H1 (cell line): ENCODE measurements around the gene TEX29. TPM values are rescaled to one million over a fixed set of nuclear protein-coding genes. Genes with fewer than 3 reads are reported as not detected.

Experiments
- CTCF ChIA-PET: fragments of 300-600 bp; sonication (Branson Sonifier 250); formaldehyde crosslinking; loops from one replicate; lab custom pipeline; 2021; ENCODE audit not compliant: partially characterized antibody; lab: Charles Lee
- POLR2A ChIA-PET: fragments of 300-600 bp; sonication (Branson Sonifier 250); formaldehyde crosslinking; loops from one replicate; lab custom pipeline; 2021; ENCODE audit warnings: inconsistent platforms; ENCODE audit not compliant: partially characterized antibody; lab: Charles Lee
- DNase-seq, 2 experiments: peaks; one replicate each; pipeline versions ENCODE4 v3.0.0 to v3.0.0-alpha.2; 2010 to 2022; ENCODE audit warnings: low spot score in 2 of 2, low read depth in 1 of 2, mixed read lengths in 1 of 2
- FAIRE-seq: peaks from 2 replicates; lab custom pipeline; 2011; peaks lifted over from hg19 to GRCh38; lab: Jason Lieb, UNC
- H2AFZ ChIP-seq: 2 replicates; pipeline ENCODE4 v1.8.1; 2012; ENCODE audit warnings: low read length, inconsistent platforms
- H2AK5ac ChIP-seq: 2 replicates; pipeline ENCODE4 v1.6.1; 2013; ENCODE audit warnings: low read depth, low read length
- H2BK120ac ChIP-seq: replicated peaks from 2 replicates; pipeline ENCODE3; 2013; ENCODE audit warnings: low read depth, low read length, inconsistent platforms
- H2BK12ac ChIP-seq: 2 replicates; pipeline ENCODE4 v1.6.1; 2013; ENCODE audit warnings: low read depth, low read length
- H2BK15ac ChIP-seq: 2 replicates; pipeline ENCODE4 v1.6.1; 2013; ENCODE audit warnings: low read length
- H2BK20ac ChIP-seq: 2 replicates; pipeline ENCODE4 v1.6.1; 2013; ENCODE audit warnings: low read length
- H2BK5ac ChIP-seq: 2 replicates; pipeline ENCODE4 v1.6.1; 2013; ENCODE audit warnings: low read depth, low read length
- H3K14ac ChIP-seq: 2 replicates; pipeline ENCODE4 v1.6.1; 2013; ENCODE audit warnings: inconsistent platforms; ENCODE audit not compliant: insufficient read length
- H3K18ac ChIP-seq: 2 replicates; pipeline ENCODE4 v1.6.1; 2013; ENCODE audit warnings: low read length; ENCODE audit errors: extremely low read depth
- H3K23ac ChIP-seq: 2 replicates; pipeline ENCODE4 v1.6.1; 2013; ENCODE audit warnings: inconsistent platforms; ENCODE audit not compliant: insufficient read length
- H3K23me2 ChIP-seq: 2 replicates; pipeline ENCODE4 v1.6.1; 2013; ENCODE audit warnings: low read depth, low read length
- H3K27ac ChIP-seq: 2 replicates; pipeline ENCODE4 v1.6.1; 2011; ENCODE audit warnings: low read depth, low read length, inconsistent platforms
- H3K27me3 ChIP-seq, 4 experiments: replicated peaks in 1 of 4; 1 replicate in 1 of 4; 2 replicates in 3 of 4; pipeline versions ENCODE4 v1.6.1 to v1.8.1; 2011 to 2013; ENCODE audit warnings: low read length in 3 of 4, mild to moderate bottlenecking in 3 of 4, inconsistent platforms in 2 of 4, mixed read lengths in 2 of 4, moderate library complexity in 1 of 4; ENCODE audit not compliant: control insufficient read depth in 3 of 4, insufficient read depth in 3 of 4; ENCODE audit errors: extremely low read depth in 1 of 4
- H3K36me3 ChIP-seq, 4 experiments: 2 replicates each; pipeline versions ENCODE4 v1.6.1 to v1.8.1; 2011 to 2013; ENCODE audit warnings: mild to moderate bottlenecking in 4 of 4, low read length in 3 of 4, moderate library complexity in 2 of 4, control low read depth in 1 of 4, inconsistent platforms in 1 of 4; ENCODE audit not compliant: insufficient read depth in 4 of 4, control insufficient read depth in 2 of 4
- H3K4ac ChIP-seq: replicated peaks from 2 replicates; pipeline ENCODE3; 2013; ENCODE audit warnings: low read length, low read depth, mixed read lengths, inconsistent platforms; ENCODE audit not compliant: insufficient read length
- H3K4me1 ChIP-seq, 4 experiments: replicated peaks in 1 of 4; 1 replicate in 1 of 4; 2 replicates in 3 of 4; pipeline versions ENCODE4 v1.6.1 to v1.8.1; 2011 to 2013; ENCODE audit warnings: low read length in 3 of 4, inconsistent platforms in 2 of 4, mixed read lengths in 1 of 4; ENCODE audit not compliant: insufficient read depth in 4 of 4, control insufficient read depth in 3 of 4
- H3K4me2 ChIP-seq, 2 experiments: 2 replicates each; pipeline versions ENCODE4 v1.6.1 to v1.8.1; 2011 to 2013; ENCODE audit warnings: low read depth in 2 of 2, low read length in 2 of 2, control low read depth in 1 of 2, inconsistent platforms in 1 of 2, mild to moderate bottlenecking in 1 of 2; ENCODE audit not compliant: insufficient read depth in 1 of 2
- H3K4me3 ChIP-seq, 4 experiments: fragments of 200-600, 300-600 bp in 1 of 4; sonication (generic), shearing (Covaris generic), sonication (Bioruptor Twin) in 1 of 4; 2 replicates each; pipeline versions ENCODE4 v1.5.1 to v1.8.1; 2011 to 2016; ENCODE audit warnings: low read length in 4 of 4, low read depth in 3 of 4, control low read depth in 2 of 4, inconsistent platforms in 2 of 4, mild to moderate bottlenecking in 2 of 4, mixed read lengths in 1 of 4, moderate library complexity in 1 of 4; ENCODE audit not compliant: insufficient read depth in 2 of 4; ENCODE audit errors: extremely low read depth in 1 of 4
- H3K56ac ChIP-seq: replicated peaks from 2 replicates; pipeline ENCODE3; 2013; ENCODE audit warnings: low read depth, mild to moderate bottlenecking, mixed read lengths, low read length, inconsistent platforms; ENCODE audit not compliant: insufficient read length
- H3K79me1 ChIP-seq: 2 replicates; pipeline ENCODE4 v1.6.1; 2013; ENCODE audit warnings: low read depth, low read length, control low read depth
- H3K79me2 ChIP-seq, 2 experiments: 2 replicates each; pipeline versions ENCODE4 v1.6.1 to v1.8.1; 2012 to 2013; ENCODE audit warnings: low read length in 2 of 2, mild to moderate bottlenecking in 2 of 2, inconsistent platforms in 1 of 2; ENCODE audit not compliant: insufficient read depth in 2 of 2, control insufficient read depth in 1 of 2
- H3K9ac ChIP-seq, 4 experiments: replicated peaks in 1 of 4; 1 replicate in 1 of 4; 2 replicates in 3 of 4; pipeline versions ENCODE4 v1.6.1 to v1.8.1; 2011 to 2013; ENCODE audit warnings: low read depth in 3 of 4, low read length in 3 of 4, control low read depth in 2 of 4, mild to moderate bottlenecking in 2 of 4, moderate library complexity in 2 of 4, inconsistent platforms in 1 of 4; ENCODE audit errors: extremely low read depth in 1 of 4
- H3K9me3 ChIP-seq, 2 experiments: 2 replicates each; pipeline versions ENCODE4 v1.6.1 to v1.8.1; 2012 to 2013; ENCODE audit warnings: mild to moderate bottlenecking in 2 of 2, moderate library complexity in 2 of 2, control low read depth in 1 of 2, inconsistent platforms in 1 of 2, low read depth in 1 of 2, low read length in 1 of 2, mixed read lengths in 1 of 2; ENCODE audit not compliant: insufficient read depth in 2 of 2
- H4K20me1 ChIP-seq, 2 experiments: replicated peaks in 1 of 2; 2 replicates each; pipeline versions ENCODE3 to v1.8.1; 2011 to 2013; ENCODE audit warnings: inconsistent platforms in 2 of 2, low read length in 2 of 2, mild to moderate bottlenecking in 1 of 2; ENCODE audit not compliant: insufficient read depth in 2 of 2, control insufficient read depth in 1 of 2
- H4K5ac ChIP-seq: 2 replicates; pipeline ENCODE4 v1.6.1; 2013; ENCODE audit warnings: low read length, low read depth, mixed read lengths, inconsistent platforms; ENCODE audit not compliant: insufficient read length
- H4K8ac ChIP-seq: 2 replicates; pipeline ENCODE4 v1.8.0; 2013; ENCODE audit warnings: mild to moderate bottlenecking, moderate library complexity, low read length, inconsistent platforms; ENCODE audit not compliant: insufficient read depth; ENCODE audit errors: extremely low read depth
- H4K91ac ChIP-seq: replicated peaks from 2 replicates; pipeline ENCODE3; 2013; ENCODE audit warnings: low read length, mixed read lengths, inconsistent platforms; ENCODE audit not compliant: insufficient read length
- BACH1 ChIP-seq: IDR thresholded peaks from 2 replicates; pipeline ENCODE4 v1.6.1; 2012; ENCODE audit warnings: low read length, improper control_type of control experiment
- CHD2 ChIP-seq: IDR thresholded peaks from 2 replicates; pipeline ENCODE4 v1.6.1; 2012; ENCODE audit warnings: low read length, improper control_type of control experiment
- HDAC2 ChIP-seq, 2 experiments: fragments of 300-600 bp in 1 of 2; sonication (generic) in 1 of 2; IDR thresholded peaks; 2 replicates each; pipeline ENCODE4 v1.6.1; 2011 to 2012; ENCODE audit warnings: low read depth in 2 of 2, low read length in 2 of 2, mild to moderate bottlenecking in 2 of 2, moderate library complexity in 2 of 2, borderline replicate concordance in 1 of 2, inconsistent platforms in 1 of 2
- KDM1A ChIP-seq: fragments of 200-600, 300-600 bp; sonication (generic); IDR thresholded peaks from 2 replicates; pipeline ENCODE4 v1.7.1; 2016; ENCODE audit warnings: mild to moderate bottlenecking, low read length, borderline replicate concordance
- KDM4A ChIP-seq: IDR thresholded peaks from one replicate; pipeline ENCODE4 v1.7.1; 2012; ENCODE audit warnings: low read depth, mild to moderate bottlenecking, moderate library complexity, low read length, inconsistent platforms; ENCODE audit not compliant: severe bottlenecking
- MAFK ChIP-seq: IDR thresholded peaks from 2 replicates; pipeline ENCODE4 v1.6.1; 2012; ENCODE audit warnings: low read depth, mild to moderate bottlenecking, improper control_type of control experiment, low read length
- POU5F1 ChIP-seq: IDR thresholded peaks from 2 replicates; pipeline ENCODE4 v1.6.1; 2011; ENCODE audit warnings: low read depth, mild to moderate bottlenecking, low read length, moderate library complexity
- SIRT6 ChIP-seq: IDR thresholded peaks from one replicate; pipeline ENCODE4 v1.7.1; 2012; ENCODE audit warnings: low read length, inconsistent platforms
- TAF1 ChIP-seq: IDR thresholded peaks from 2 replicates; pipeline ENCODE4 v1.6.1; 2011; ENCODE audit warnings: mild to moderate bottlenecking, low read depth, low read length
- TAF7 ChIP-seq: optimal IDR thresholded peaks from 2 replicates; pipeline ENCODE3; 2011; ENCODE audit warnings: low read depth, mild to moderate bottlenecking, inconsistent platforms, low read length, moderate library complexity, borderline replicate concordance
- TCF12 ChIP-seq: IDR thresholded peaks from 2 replicates; pipeline ENCODE4 v1.6.1; 2011; ENCODE audit warnings: low read depth, mild to moderate bottlenecking, low read length
- WGBS, 2 experiments: shearing (Covaris generic) in 1 of 2; methylation state at CpG; one replicate each; pipeline versions ENCODE4 v1.1.6 to v1.1.7; 2013 to 2015; ENCODE audit warnings: low lambda C conversion rate in 2 of 2, mixed read lengths in 2 of 2, inconsistent platforms in 1 of 2, low coverage in 1 of 2, missing lambda C conversion rate in 1 of 2; ENCODE audit not compliant: insufficient replicate concordance in 2 of 2, insufficient coverage in 1 of 2, insufficient read length in 1 of 2; ENCODE audit errors: extremely low coverage in 1 of 2, missing lambda C conversion rate in 1 of 2; 5-methylcytosine and 5-hydroxymethylcytosine counted together
- polyA plus RNA-seq, 7 experiments: library from polyadenylated mRNA; depleted of rRNA in 3 of 7; stranded (reverse) in 5 of 7; unstranded in 2 of 7; fragments of >200 nt in 5 of 7; fragments of 200-250 nt in 2 of 7; gene quantifications; 1 replicate in 5 of 7; 2 replicates in 1 of 7; 4 replicates in 1 of 7; pipeline versions ENCODE4 v1.2.1 to v1.2.3, GENCODE V29; 2011 to 2013; ENCODE audit warnings: missing spikeins in 2 of 7, mixed read lengths in 2 of 7
- total RNA-seq: library from RNA; stranded (reverse); fragmentation: NEBNext Ultra II Directional; extraction: Animal tissue kit (Norgen Biotek cat#: 25700); gene quantifications from 2 replicates; pipeline ENCODE4 v1.2.1, GENCODE V29; 2021

The TEX29 gene
- total and polyA plus RNA-seq, 2 of the 8 experiments (the other 6 are each of a cell fraction or from before 2014, with no cell fraction given), result 0.08 TPM; not detected in 1

GRCh38 chr13:111371720-111372119 is 51.3 kb downstream of the TEX29 start:
- no peak overlapping the region for H3K14ac ChIP-seq
- H2BK20ac ChIP-seq, result no peak overlapping the region
- H4K8ac ChIP-seq, result no peak overlapping the region
- no peak for FAIRE-seq
- no peak overlapping the region for H3K56ac ChIP-seq
- no peak overlapping the region for H2AK5ac ChIP-seq
- CTCF ChIA-PET, result no interaction called here
- no peak overlapping the region for H4K91ac ChIP-seq
- no peak overlapping the region for H2BK120ac ChIP-seq
- H2BK15ac ChIP-seq, result no peak overlapping the region
- no peaks in the 10 kb centered on the region for H3K79me2 ChIP-seq
- no peaks in the 10 kb centered on the region for H3K36me3 ChIP-seq
- H3K9ac ChIP-seq, result no peak overlapping the region
- H3K4me2 ChIP-seq, result no peak overlapping the region
- no peak overlapping the region for H3K4me3 ChIP-seq
- no peaks in the 10 kb centered on the region for H3K23me2 ChIP-seq
- TF ChIP-seq TCF12 (no peak), CHD2 (no peak), BACH1 (no peak), TAF7 (no peak), SIRT6 (no peak), MAFK (no peak), HDAC2 (IDR thresholded peaks at IDR 0.05; ENCODE audit: borderline replicate concordance in 1 of 2, low read depth in 2 of 2, low read length in 2 of 2) (no peak), TAF1 (no peak), KDM1A (no peak), KDM4A (no peak), POU5F1 (no peak)
- TF ChIP-seq, all 59 proteins: peak for 0
- no peak overlapping the region for H3K4ac ChIP-seq
- no peaks in the 10 kb centered on the region for H3K9me3 ChIP-seq
- 97% methylated on average over 7 of the region's 7 CpGs; no CpG with 5 or more reads in 1 of the 2 experiments for WGBS, 2 experiments
- H3K79me1 ChIP-seq, result no peaks in the 10 kb centered on the region
- no peak overlapping the region for H2AFZ ChIP-seq
- no peaks in the 10 kb centered on the region; a peak in 1 of 7 replicates for H3K4me1 ChIP-seq
- no peak overlapping the region for H4K5ac ChIP-seq
- H3K27ac ChIP-seq, result no peak overlapping the region
- peak in 1 of 2 experiments; percentile 37 for DNase-seq
- H3K27me3 ChIP-seq, result no peaks in the 10 kb centered on the region
- H3K18ac ChIP-seq, result no peak overlapping the region
- POLR2A ChIA-PET, result no interaction called here
- no peaks in the 10 kb centered on the region for H4K20me1 ChIP-seq
- no peak overlapping the region for H2BK12ac ChIP-seq
- no peak overlapping the region for H3K23ac ChIP-seq
- H2BK5ac ChIP-seq, result no peak overlapping the region
